Measurements from ENCODE around the gene GRHL1.

Gene GRHL1

DNA sequence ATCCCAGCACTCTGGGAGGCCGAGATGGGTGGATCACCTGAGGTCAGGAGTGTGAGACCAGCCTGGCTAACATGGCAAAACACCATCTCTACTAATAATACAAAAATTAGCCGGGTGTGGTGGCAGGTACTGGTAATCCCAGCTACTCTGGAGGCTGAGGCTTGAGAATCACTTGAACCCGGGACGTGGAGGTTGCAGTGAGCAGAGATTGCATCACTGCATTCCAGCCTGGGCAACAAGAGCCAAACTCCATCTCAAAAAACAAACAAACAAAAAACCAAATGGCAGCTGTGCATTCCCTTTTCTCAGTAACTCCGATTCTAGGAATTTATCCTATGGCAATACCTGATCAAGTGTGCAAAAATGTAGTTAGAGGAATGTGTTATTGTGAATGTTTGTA lies 4.7 kb upstream of the GRHL1 start:
- H3K4me3 ChIP-seq (ENCODE audit: control insufficient read depth, low read depth, low read length): no peak overlapping the region
- TF ChIP-seq, protein P1, sequence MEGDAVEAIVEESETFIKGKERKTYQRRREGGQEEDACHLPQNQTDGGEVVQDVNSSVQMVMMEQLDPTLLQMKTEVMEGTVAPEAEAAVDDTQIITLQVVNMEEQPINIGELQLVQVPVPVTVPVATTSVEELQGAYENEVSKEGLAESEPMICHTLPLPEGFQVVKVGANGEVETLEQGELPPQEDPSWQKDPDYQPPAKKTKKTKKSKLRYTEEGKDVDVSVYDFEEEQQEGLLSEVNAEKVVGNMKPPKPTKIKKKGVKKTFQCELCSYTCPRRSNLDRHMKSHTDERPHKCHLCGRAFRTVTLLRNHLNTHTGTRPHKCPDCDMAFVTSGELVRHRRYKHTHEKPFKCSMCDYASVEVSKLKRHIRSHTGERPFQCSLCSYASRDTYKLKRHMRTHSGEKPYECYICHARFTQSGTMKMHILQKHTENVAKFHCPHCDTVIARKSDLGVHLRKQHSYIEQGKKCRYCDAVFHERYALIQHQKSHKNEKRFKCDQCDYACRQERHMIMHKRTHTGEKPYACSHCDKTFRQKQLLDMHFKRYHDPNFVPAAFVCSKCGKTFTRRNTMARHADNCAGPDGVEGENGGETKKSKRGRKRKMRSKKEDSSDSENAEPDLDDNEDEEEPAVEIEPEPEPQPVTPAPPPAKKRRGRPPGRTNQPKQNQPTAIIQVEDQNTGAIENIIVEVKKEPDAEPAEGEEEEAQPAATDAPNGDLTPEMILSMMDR (conservative IDR thresholded peaks at IDR 0.05; ENCODE audit: control insufficient read depth, insufficient read depth, low read depth, low read length): no peak
- no peak for DNase-seq (ENCODE audit: low read depth)

DNA sequence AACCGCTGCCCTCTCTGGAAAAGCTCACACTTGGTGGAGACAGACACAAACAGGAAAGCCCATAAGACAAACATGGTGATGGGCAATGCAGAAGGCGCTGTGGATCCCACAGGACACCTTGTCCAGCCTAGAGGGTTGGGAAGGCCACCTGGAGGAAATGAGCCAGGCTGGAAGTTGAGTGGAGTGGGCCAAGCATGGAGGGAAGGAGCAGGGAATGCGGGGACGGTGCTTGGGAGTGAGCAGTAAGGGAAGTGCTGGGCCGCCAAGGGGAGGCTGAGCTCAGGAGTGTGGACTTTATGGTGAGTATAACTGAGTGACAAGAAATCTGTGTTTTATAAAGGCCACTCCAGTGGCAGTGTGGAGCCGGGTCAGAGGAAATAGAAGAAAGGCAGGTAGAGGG lies 2.8 kb upstream of the GRHL1 start:
- TF ChIP-seq, protein P1 (conservative IDR thresholded peaks at IDR 0.05; ENCODE audit: control insufficient read depth, insufficient read depth, low read depth, low read length): no peak
- no peak overlapping the region for H3K4me3 ChIP-seq (ENCODE audit: control insufficient read depth, low read depth, low read length)
- no peak for DNase-seq (ENCODE audit: low read depth)

GRCh38 chr2:9949239-9949991 lies 2.1 kb upstream of the GRHL1 start:
- no peak overlapping the region for H3K4me3 ChIP-seq (ENCODE audit: control insufficient read depth, low read depth, low read length)
- DNase-seq (ENCODE audit: low read depth): no peak
- TF ChIP-seq, protein P1 (conservative IDR thresholded peaks at IDR 0.05; ENCODE audit: control insufficient read depth, insufficient read depth, low read depth, low read length): no peak

GRCh38 chr2:9949992-9950520 lies 1.4 kb upstream of the GRHL1 start:
- no peak overlapping the region for H3K4me3 ChIP-seq (ENCODE audit: control insufficient read depth, low read depth, low read length)
- TF ChIP-seq, protein P1 (conservative IDR thresholded peaks at IDR 0.05; ENCODE audit: control insufficient read depth, insufficient read depth, low read depth, low read length): no peak
- DNase-seq (ENCODE audit: low read depth): no peak

- no peak for DNase-seq (ENCODE audit: low read depth)
- TF ChIP-seq, protein P1 (conservative IDR thresholded peaks at IDR 0.05; ENCODE audit: control insufficient read depth, insufficient read depth, low read depth, low read length): no peak
- peak overlapping the region; percentile 44 for H3K4me3 ChIP-seq (ENCODE audit: control insufficient read depth, low read depth, low read length)
Measured at GRCh38 chr2:9950521-9951271, 797 bp upstream of the GRHL1 start.

DNA sequence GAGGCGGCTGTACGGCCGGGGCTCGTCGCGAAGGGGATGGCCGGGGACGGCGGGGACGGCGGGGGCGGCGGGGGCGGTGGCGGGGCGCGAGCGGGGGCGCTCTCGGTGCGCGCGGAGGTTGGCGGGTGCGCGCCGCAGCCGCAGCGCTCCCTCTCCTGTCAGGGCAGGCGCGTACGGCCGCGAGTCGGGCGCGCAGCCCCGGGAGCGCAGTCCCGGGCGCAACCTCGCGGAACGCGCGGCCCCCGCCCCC lies 296 bp upstream of the GRHL1 start:
- no peak for DNase-seq (ENCODE audit: low read depth)
- TF ChIP-seq, protein P1 (conservative IDR thresholded peaks at IDR 0.05; ENCODE audit: control insufficient read depth, insufficient read depth, low read depth, low read length): no peak
- peak overlapping the region; percentile 44 for H3K4me3 ChIP-seq (ENCODE audit: control insufficient read depth, low read depth, low read length)

All from fibroblast of mammary gland (primary cell).